Uterus (tissue), 2 donors: ENCODE data around the gene BEST1.

Experiments used
- POLR2A ChIP-seq, 2 donors: fragments of 450-650 bp; IDR thresholded peaks; one replicate each; pipeline ENCODE4 v1.6.1; 2016; ENCODE audit warnings: antibody characterized with exemption in 2 of 2, mild to moderate bottlenecking in 1 of 2, moderate library complexity in 1 of 2
- TF ChIP-seq, protein P1 (sequence below), 4 experiments: fragments of 200-600 bp in 2 of 4; fragments of 450-650 bp in 2 of 4; sonication (generic) in 2 of 4; IDR thresholded peaks; one replicate each; pipeline ENCODE4 v1.5.1; 2016 to 2019; ENCODE audit warnings: antibody characterized with exemption in 4 of 4, mild to moderate bottlenecking in 2 of 4, moderate library complexity in 1 of 4

DNA sequence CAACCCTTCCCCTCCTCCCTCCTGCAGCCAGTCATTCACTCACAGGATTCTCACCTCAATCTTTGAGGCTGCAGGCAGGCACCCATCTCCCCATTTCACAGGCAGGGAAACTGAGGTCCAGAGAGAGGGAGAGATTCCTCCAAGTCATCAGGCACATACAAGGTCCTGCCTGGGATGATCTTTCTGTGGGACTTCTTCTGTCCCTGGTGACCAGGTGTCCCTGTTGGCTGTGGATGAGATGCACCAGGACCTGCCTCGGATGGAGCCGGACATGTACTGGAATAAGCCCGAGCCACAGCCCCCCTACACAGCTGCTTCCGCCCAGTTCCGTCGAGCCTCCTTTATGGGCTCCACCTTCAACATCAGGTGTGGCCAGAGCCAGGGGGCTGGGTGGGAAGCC lies 9.5 kb downstream of the BEST1 start:
- TF ChIP-seq, protein P1, sequence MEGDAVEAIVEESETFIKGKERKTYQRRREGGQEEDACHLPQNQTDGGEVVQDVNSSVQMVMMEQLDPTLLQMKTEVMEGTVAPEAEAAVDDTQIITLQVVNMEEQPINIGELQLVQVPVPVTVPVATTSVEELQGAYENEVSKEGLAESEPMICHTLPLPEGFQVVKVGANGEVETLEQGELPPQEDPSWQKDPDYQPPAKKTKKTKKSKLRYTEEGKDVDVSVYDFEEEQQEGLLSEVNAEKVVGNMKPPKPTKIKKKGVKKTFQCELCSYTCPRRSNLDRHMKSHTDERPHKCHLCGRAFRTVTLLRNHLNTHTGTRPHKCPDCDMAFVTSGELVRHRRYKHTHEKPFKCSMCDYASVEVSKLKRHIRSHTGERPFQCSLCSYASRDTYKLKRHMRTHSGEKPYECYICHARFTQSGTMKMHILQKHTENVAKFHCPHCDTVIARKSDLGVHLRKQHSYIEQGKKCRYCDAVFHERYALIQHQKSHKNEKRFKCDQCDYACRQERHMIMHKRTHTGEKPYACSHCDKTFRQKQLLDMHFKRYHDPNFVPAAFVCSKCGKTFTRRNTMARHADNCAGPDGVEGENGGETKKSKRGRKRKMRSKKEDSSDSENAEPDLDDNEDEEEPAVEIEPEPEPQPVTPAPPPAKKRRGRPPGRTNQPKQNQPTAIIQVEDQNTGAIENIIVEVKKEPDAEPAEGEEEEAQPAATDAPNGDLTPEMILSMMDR (IDR thresholded peaks at IDR 0.05) = no peak
- TF ChIP-seq POLR2A (IDR thresholded peaks at IDR 0.05) = no peak
